ENCODE measurements around the gene TUBB4A.

Gene TUBB4A

DNA sequence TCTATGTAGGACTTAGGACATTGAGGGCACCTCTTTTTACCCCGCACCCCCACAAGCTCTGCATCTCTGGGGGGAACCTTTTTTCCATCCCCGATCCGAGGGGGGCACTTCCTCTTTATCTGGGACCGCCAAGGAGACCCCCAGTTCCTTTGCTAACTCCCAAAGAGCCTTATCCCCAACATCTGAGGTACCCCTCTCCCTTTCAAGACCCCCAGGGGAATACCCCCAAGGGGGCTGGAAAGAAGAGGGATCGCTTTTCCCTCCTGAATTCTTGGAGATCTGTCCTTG is 29.8 kb upstream of the TUBB4A start:
- peaks cover 12% of the 10 kb centered on the region for H3K27me3 Mint-ChIP-seq
- H3K4me3 Mint-ChIP-seq: peak overlapping the region; percentile 80
- peaks cover 26% of the 10 kb centered on the region for H3K36me3 Mint-ChIP-seq (ENCODE audit: insufficient read depth)
- no peaks in the 10 kb centered on the region for H3K9me3 Mint-ChIP-seq
- DNase-seq (ENCODE audit: low spot score in 2 of 2): no peak
- H3K27ac Mint-ChIP-seq (ENCODE audit: low read depth): peak overlapping the region; percentile 90
- no peak for ATAC-seq (replicated peaks; ENCODE audit: extremely low read depth, poor library complexity, severe bottlenecking)
- H3K4me1 Mint-ChIP-seq: peaks cover 60% of the 10 kb centered on the region

DNA sequence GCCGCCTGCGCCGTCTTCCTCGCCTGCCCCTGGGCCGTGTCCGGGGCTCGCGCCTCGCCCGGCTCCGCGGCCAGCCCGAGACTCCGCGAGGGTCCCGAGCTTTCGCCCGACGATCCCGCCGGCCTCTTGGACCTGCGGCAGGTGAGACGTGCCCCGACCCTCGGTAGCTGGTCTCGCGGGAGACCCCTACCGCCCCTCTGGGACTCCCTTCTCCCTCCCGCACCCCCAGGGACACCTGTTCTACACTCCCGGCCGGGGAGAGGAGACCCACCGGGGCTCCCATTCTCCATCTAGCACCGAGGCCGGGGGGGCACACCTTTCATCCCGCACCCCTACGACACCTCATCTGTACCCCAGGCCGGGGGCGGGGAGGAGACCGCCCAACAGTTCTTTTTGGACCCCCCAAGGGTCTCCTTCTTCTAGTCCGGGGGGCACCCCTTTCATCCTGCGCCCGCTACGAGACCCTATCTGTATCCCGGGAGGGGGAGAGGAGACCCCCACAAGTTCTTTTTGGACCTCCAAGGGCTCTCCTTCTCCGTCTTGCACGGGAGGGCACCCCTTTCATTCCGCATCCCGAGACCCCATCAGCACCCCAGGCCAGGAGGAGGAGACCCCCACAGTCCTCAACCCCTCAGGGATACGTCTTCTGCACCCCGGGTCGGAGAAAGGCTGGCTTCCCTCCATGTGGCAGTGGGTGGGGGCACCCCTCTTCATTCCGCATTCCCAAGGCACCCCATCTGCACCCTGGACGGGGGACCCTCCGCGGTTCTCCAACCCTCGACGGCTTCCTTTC is 29.2 kb upstream of the TUBB4A start:
- peaks cover 12% of the 10 kb centered on the region for H3K27me3 Mint-ChIP-seq
- peak overlapping the region; percentile 90 for H3K27ac Mint-ChIP-seq (ENCODE audit: low read depth)
- peak overlapping the region; percentile 80 for H3K4me3 Mint-ChIP-seq
- DNase-seq (ENCODE audit: low spot score in 2 of 2) (no peak), ATAC-seq (replicated peaks; ENCODE audit: extremely low read depth, poor library complexity, severe bottlenecking) (no peak)
- peaks cover 26% of the 10 kb centered on the region for H3K36me3 Mint-ChIP-seq (ENCODE audit: insufficient read depth)
- peaks cover 57% of the 10 kb centered on the region for H3K4me1 Mint-ChIP-seq
- H3K9me3 Mint-ChIP-seq: no peaks in the 10 kb centered on the region

- peak within 1 kb of the TSS; percentile 90 for H3K27ac Mint-ChIP-seq (ENCODE audit: low read depth)
- ATAC-seq (replicated peaks; ENCODE audit: extremely low read depth, poor library complexity, severe bottlenecking) (peak; percentile 52), DNase-seq (ENCODE audit: low spot score in 2 of 2) (peak; percentile 72 to 75)
- peaks cover 19% of the 10 kb centered on the region for H3K36me3 Mint-ChIP-seq (ENCODE audit: insufficient read depth)
- H3K4me1 Mint-ChIP-seq: peaks cover 49% of the 10 kb centered on the region
- no peaks in the 10 kb centered on the region for H3K9me3 Mint-ChIP-seq
- H3K4me3 Mint-ChIP-seq: peak within 1 kb of the TSS; percentile 80
- peaks cover 12% of the 10 kb centered on the region for H3K27me3 Mint-ChIP-seq
Measured at GRCh38 chr19:6530386-6531162, 28.5 kb upstream of the TUBB4A start, which contains the start of gene TNFSF9. Gene TNFSF9, plus strand, starts transcription at chr19:6531026. Its CDS starts 11 bp downstream, at chr19:6531037.

DNA sequence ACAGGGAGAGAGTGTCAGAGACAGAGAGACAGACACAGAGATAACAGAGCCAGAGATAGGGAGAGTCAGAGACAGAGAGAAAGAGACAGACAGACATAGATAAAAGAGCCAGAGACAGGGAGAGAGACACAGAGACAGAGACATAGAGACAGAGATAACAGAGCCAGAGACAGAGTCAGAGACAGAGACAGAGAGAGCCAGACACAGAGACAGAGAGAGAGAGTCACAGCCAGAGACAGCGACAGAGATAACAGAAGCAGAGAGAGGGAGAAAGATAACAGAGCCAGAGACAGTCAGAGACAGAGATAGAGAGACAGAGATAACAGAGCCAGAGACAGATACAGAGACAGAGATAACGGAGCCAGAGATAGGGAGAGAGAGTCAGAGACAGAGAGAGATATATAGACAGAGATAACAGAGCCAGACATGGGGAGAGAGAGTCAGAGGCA is 27.9 kb upstream of the TUBB4A start:
- peaks cover 12% of the 10 kb centered on the region for H3K27me3 Mint-ChIP-seq
- DNase-seq (ENCODE audit: low spot score in 2 of 2) (no peak), ATAC-seq (replicated peaks; ENCODE audit: extremely low read depth, poor library complexity, severe bottlenecking) (no peak)
- peak overlapping the region; percentile 80 for H3K4me3 Mint-ChIP-seq
- peaks cover 46% of the 10 kb centered on the region for H3K4me1 Mint-ChIP-seq
- H3K27ac Mint-ChIP-seq (ENCODE audit: low read depth): peak overlapping the region; percentile 90
- H3K9me3 Mint-ChIP-seq: no peaks in the 10 kb centered on the region
- peaks cover 18% of the 10 kb centered on the region for H3K36me3 Mint-ChIP-seq (ENCODE audit: insufficient read depth)

DNA sequence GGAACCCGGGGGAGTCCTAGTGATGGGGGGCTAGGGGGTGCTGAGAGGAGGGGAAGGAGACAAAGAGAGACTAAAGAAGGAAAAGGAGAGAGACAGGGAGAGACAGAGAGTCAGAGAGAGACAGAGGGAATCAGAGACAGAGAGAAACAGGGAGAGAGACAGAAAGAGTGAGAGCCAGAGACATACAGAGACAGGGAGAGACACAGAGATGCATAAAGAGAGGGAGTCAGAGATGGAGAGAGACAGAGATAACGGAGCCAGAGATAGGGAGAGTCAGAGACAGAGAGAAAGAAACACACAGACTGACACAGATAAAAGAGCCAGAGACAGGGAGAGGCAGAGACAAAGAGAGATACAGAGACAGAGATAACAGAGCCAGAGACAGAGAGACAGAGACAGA is 27.2 kb upstream of the TUBB4A start:
- H3K27me3 Mint-ChIP-seq: peaks cover 12% of the 10 kb centered on the region
- H3K9me3 Mint-ChIP-seq: no peaks in the 10 kb centered on the region
- H3K4me3 Mint-ChIP-seq: peak overlapping the region; percentile 80
- H3K4me1 Mint-ChIP-seq: peaks cover 46% of the 10 kb centered on the region
- H3K36me3 Mint-ChIP-seq (ENCODE audit: insufficient read depth): peaks cover 18% of the 10 kb centered on the region
- H3K27ac Mint-ChIP-seq (ENCODE audit: low read depth): peak overlapping the region; percentile 90
- ATAC-seq (replicated peaks; ENCODE audit: extremely low read depth, poor library complexity, severe bottlenecking) (no peak), DNase-seq (ENCODE audit: low spot score in 2 of 2) (no peak)

GRCh38 chr19:6528544-6529121 is 26.5 kb upstream of the TUBB4A start:
- Mint-ChIP-seq H3K27me3 (peaks cover 12% of the 10 kb centered on the region), H3K27ac (ENCODE audit: low read depth) (no peak overlapping the region), H3K4me1 (peaks cover 42% of the 10 kb centered on the region), H3K4me3 (no peak overlapping the region), H3K9me3 (no peaks in the 10 kb centered on the region), H3K36me3 (ENCODE audit: insufficient read depth) (peaks cover 18% of the 10 kb centered on the region)
- no peak for ATAC-seq (replicated peaks; ENCODE audit: extremely low read depth, poor library complexity, severe bottlenecking)
- no peak for DNase-seq (ENCODE audit: low spot score in 2 of 2)

- H3K36me3 Mint-ChIP-seq (ENCODE audit: insufficient read depth): peaks cover 18% of the 10 kb centered on the region
- no peaks in the 10 kb centered on the region for H3K9me3 Mint-ChIP-seq
- H3K4me3 Mint-ChIP-seq: no peak overlapping the region
- no peak overlapping the region for H3K27ac Mint-ChIP-seq (ENCODE audit: low read depth)
- peaks cover 41% of the 10 kb centered on the region for H3K4me1 Mint-ChIP-seq
- peaks cover 12% of the 10 kb centered on the region for H3K27me3 Mint-ChIP-seq
- ATAC-seq (replicated peaks; ENCODE audit: extremely low read depth, poor library complexity, severe bottlenecking) (no peak), DNase-seq (ENCODE audit: low spot score in 2 of 2) (no peak)
Measured at GRCh38 chr19:6527893-6528543, 25.9 kb upstream of the TUBB4A start.

- H3K27ac Mint-ChIP-seq (ENCODE audit: low read depth): no peak overlapping the region
- H3K4me3 Mint-ChIP-seq: no peak overlapping the region
- H3K27me3 Mint-ChIP-seq: no peaks in the 10 kb centered on the region
- peaks cover 19% of the 10 kb centered on the region for H3K4me1 Mint-ChIP-seq
- no peaks in the 10 kb centered on the region for H3K36me3 Mint-ChIP-seq (ENCODE audit: insufficient read depth)
- DNase-seq (ENCODE audit: low spot score in 2 of 2) (no peak), ATAC-seq (replicated peaks; ENCODE audit: extremely low read depth, poor library complexity, severe bottlenecking) (no peak)
- H3K9me3 Mint-ChIP-seq: no peaks in the 10 kb centered on the region
Measured at GRCh38 chr19:6524311-6524710, 22.2 kb upstream of the TUBB4A start.

GRCh38 chr19:6522712-6523111 is 20.6 kb upstream of the TUBB4A start:
- peak overlapping the region; percentile 11 for H3K4me3 Mint-ChIP-seq
- no peaks in the 10 kb centered on the region for H3K27me3 Mint-ChIP-seq
- H3K27ac Mint-ChIP-seq (ENCODE audit: low read depth): peak overlapping the region; percentile 29
- H3K9me3 Mint-ChIP-seq: no peaks in the 10 kb centered on the region
- peaks cover 22% of the 10 kb centered on the region for H3K4me1 Mint-ChIP-seq
- peaks cover 2% of the 10 kb centered on the region for H3K36me3 Mint-ChIP-seq (ENCODE audit: insufficient read depth)
- DNase-seq (ENCODE audit: low spot score in 2 of 2) (no peak), ATAC-seq (replicated peaks; ENCODE audit: extremely low read depth, poor library complexity, severe bottlenecking) (no peak)

- H3K4me1 Mint-ChIP-seq: peaks cover 28% of the 10 kb centered on the region
- peak overlapping the region; percentile 11 for H3K4me3 Mint-ChIP-seq
- H3K9me3 Mint-ChIP-seq: no peaks in the 10 kb centered on the region
- H3K27ac Mint-ChIP-seq (ENCODE audit: low read depth): peak overlapping the region; percentile 29
- DNase-seq (ENCODE audit: low spot score in 2 of 2) (peak; percentile 64 to 86), ATAC-seq (replicated peaks; ENCODE audit: extremely low read depth, poor library complexity, severe bottlenecking) (peak; percentile 93)
- H3K36me3 Mint-ChIP-seq (ENCODE audit: insufficient read depth): peaks cover 2% of the 10 kb centered on the region
- H3K27me3 Mint-ChIP-seq: no peaks in the 10 kb centered on the region
Measured at GRCh38 chr19:6521718-6522646, 19.9 kb upstream of the TUBB4A start.

GRCh38 chr19:6519289-6519688 is 17.2 kb upstream of the TUBB4A start:
- no peak overlapping the region for H3K4me3 Mint-ChIP-seq
- no peak for DNase-seq (ENCODE audit: low spot score in 2 of 2)

More at GRCh38 chr19:6519289-6519688, 17.2 kb upstream of the TUBB4A start:
- H3K36me3 Mint-ChIP-seq (ENCODE audit: insufficient read depth): peaks cover 3% of the 10 kb centered on the region
- peaks cover 44% of the 10 kb centered on the region for H3K4me1 Mint-ChIP-seq
- H3K27me3 Mint-ChIP-seq: no peaks in the 10 kb centered on the region
- no peaks in the 10 kb centered on the region for H3K9me3 Mint-ChIP-seq
- ATAC-seq (replicated peaks; ENCODE audit: extremely low read depth, poor library complexity, severe bottlenecking): no peak
- peak overlapping the region; percentile 80 for H3K27ac Mint-ChIP-seq (ENCODE audit: low read depth)
